Stomach smooth muscle (tissue), 2 donors: ENCODE data around the gene KCND2.

Source experiments
- H3K27ac ChIP-seq: one replicate; pipeline ENCODE4 v1.7.0; 2013; ENCODE audit warnings: mild to moderate bottlenecking, low read length, inconsistent platforms
- H3K27me3 ChIP-seq, 2 donors: one replicate each; pipeline ENCODE4 v1.7.0; 2013; ENCODE audit warnings: low read length in 2 of 2; ENCODE audit not compliant: insufficient read depth in 2 of 2, control insufficient read depth in 1 of 2
- H3K36me3 ChIP-seq, 2 donors: one replicate each; pipeline ENCODE4 v1.7.0; 2013; ENCODE audit warnings: low read length in 2 of 2; ENCODE audit not compliant: control insufficient read depth in 2 of 2, insufficient read depth in 2 of 2
- H3K4me1 ChIP-seq: one replicate; pipeline ENCODE4 v1.7.0; 2013; ENCODE audit warnings: low read length; ENCODE audit not compliant: control insufficient read depth, insufficient read depth
- H3K4me3 ChIP-seq, 2 donors: one replicate each; pipeline ENCODE4 v1.7.0; 2013; ENCODE audit warnings: low read length in 2 of 2
- H3K9ac ChIP-seq, 2 donors: one replicate each; pipeline ENCODE4 v1.7.0; 2013; ENCODE audit warnings: low read length in 2 of 2, mild to moderate bottlenecking in 1 of 2
- H3K9me3 ChIP-seq, 2 donors: one replicate each; pipeline ENCODE4 v1.7.0; 2013; ENCODE audit warnings: low read length in 2 of 2; ENCODE audit not compliant: control insufficient read depth in 2 of 2
- donor health status: healthy.
- donor health status: Pancreatic carcinoma.

The KCND2 gene

DNA sequence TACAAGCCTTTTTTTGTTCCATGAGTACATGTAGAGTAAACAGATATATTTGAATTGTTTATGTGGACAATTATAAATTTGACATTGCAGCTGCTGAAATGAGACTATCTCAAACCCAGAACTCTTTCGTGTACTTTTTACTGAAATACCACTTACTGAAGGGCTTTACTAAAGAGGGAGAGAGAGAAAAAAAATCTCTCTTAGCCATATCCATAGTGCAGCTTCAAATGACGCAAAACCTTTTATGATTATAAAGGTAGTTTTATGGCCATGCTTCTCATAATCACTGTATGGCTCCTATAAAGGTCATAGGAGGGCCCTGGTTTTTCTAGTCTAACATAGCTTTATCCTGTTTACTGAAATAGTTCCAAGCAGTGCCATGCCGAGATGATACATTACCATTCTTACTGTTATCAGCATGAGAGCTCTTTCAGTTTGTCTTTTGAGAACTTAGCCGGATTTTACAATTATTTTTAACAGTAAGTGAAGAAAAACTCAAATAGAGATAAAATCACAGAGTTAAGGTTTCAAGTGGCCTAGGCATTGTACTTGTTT, 35.1 kb downstream of the KCND2 start:
- no peaks in the 10 kb centered on the region for H3K9me3 ChIP-seq
- H3K9ac ChIP-seq, result no peak overlapping the region
- no peaks in the 10 kb centered on the region for H3K27me3 ChIP-seq
- H3K27ac ChIP-seq, result no peak overlapping the region
- H3K4me1 ChIP-seq, result no peaks in the 10 kb centered on the region
- H3K4me3 ChIP-seq, result no peak overlapping the region
- no peaks in the 10 kb centered on the region for H3K36me3 ChIP-seq

DNA sequence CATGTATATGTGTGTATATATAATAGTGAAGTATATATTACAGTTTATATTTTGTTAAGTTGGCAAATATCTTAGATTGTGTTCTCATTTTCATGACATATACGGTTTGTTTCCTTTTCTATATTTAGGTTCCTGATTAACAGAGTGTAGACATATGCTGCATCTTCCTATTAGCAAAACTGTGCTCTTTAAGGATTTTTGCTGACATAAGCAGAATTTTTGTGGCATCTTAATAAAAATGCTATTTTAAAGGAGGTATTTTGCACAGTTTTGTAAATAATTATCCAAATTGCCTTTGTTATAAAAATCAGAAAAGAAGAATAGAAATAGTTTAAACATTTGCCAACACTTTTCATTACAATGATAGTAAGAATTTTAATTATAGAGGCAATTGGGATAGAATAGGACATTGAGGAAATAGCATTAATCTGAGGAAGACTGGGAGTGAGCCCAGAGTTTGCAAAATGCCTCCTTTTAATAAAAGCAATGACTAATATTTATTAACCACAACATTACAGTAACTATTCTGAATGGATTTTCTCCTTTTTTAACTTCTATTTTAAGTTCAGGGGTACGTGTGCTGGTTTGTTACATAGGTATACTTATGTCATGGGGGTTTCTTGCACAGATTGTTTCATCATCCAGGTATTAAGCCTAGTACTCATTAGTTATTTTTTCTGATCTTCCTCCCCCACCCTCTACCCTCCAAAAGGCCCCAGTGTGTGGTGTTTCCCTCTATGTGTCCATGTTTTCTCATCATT, 38.2 kb downstream of the KCND2 start:
- no peak overlapping the region for H3K4me3 ChIP-seq
- H3K27ac ChIP-seq, result no peak overlapping the region
- no peaks in the 10 kb centered on the region for H3K27me3 ChIP-seq
- H3K9me3 ChIP-seq, result no peaks in the 10 kb centered on the region
- no peak overlapping the region for H3K9ac ChIP-seq
- no peaks in the 10 kb centered on the region for H3K36me3 ChIP-seq
- H3K4me1 ChIP-seq, result no peaks in the 10 kb centered on the region

DNA sequence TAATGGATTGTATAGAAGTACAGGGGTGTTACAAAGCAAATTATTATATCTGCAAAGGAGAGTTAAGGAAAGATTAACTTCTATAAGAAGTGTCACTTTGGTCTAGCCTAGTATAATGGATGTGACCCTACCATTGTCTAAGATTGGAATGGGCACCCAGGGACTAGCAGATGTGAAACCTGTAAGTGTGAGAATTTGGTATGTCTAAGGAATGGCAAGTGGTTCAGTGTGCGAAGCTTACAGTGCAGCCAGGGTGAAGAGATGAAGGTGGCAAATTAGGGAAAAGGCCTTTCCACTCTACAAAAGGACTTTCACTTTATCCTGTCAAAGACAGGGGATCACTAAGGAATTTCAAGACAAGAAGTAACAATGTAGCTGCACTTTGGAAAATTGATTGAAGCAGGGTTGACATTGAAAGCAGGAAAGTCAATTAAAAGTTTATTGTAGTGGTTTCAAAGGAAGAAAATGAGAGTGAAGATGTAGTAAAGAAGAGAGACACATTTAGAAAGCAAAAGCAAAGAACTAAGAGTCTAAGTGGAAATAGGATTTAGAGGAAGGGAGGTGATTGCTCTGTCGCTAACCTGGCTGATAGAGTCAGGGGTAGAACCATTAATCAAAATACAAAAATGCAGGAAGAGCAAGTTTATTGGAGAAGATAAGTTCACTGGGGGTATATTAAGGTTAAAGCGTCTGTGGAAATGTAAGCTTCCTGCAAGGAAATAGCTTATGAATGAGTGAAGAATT, 47.4 kb downstream of the KCND2 start:
- Histone ChIP-seq H3K36me3 (no peaks in the 10 kb centered on the region), H3K4me1 (no peaks in the 10 kb centered on the region), H3K9me3 (no peaks in the 10 kb centered on the region), H3K4me3 (no peak overlapping the region), H3K27me3 (no peaks in the 10 kb centered on the region), H3K9ac (no peak overlapping the region), H3K27ac (no peak overlapping the region)

DNA sequence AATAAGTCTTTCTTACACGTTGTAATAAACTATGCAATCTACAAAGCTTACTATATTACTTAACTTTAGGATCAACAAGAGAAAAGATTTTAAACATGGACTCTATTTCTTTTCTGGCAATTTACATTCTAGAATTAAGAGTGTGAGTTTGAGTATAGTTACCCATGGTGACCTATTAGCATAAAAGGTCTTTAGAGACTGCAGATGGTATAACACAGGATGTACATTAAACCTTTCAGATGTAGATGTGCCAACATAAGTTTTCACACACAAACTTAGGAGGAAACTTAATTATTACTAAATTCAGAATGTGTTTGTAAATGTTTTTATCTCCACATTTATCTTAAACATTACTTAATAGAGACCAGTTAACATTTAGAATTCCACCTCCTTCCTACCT, 54.1 kb downstream of the KCND2 start:
- Histone ChIP-seq H3K27me3 (no peaks in the 10 kb centered on the region), H3K27ac (no peak overlapping the region), H3K36me3 (no peaks in the 10 kb centered on the region), H3K9ac (no peak overlapping the region), H3K4me1 (no peaks in the 10 kb centered on the region), H3K4me3 (no peak overlapping the region), H3K9me3 (no peaks in the 10 kb centered on the region)

DNA sequence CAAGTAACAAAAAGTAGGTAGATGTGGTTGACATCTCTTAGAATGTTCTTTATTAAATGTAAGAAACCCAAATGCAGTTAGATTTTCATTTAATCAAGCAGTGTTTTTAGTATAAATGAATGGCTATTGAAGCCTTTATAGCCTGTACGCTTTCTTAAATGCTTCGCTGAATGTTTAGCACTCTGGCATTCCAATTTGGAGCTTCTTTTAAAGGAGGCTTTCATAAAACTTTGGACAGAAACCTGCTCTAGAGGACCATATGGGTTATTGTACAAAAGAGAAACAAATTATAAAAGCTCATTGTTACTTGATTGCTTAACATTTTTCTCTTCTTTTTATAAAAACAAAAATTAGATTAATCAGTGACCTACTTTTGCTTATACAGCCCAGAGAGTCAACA, 59.5 kb downstream of the KCND2 start:
- no peaks in the 10 kb centered on the region for H3K36me3 ChIP-seq
- H3K4me3 ChIP-seq, result no peak overlapping the region
- no peaks in the 10 kb centered on the region for H3K4me1 ChIP-seq
- no peaks in the 10 kb centered on the region for H3K27me3 ChIP-seq
- H3K9me3 ChIP-seq, result no peaks in the 10 kb centered on the region
- H3K9ac ChIP-seq, result no peak overlapping the region
- no peak overlapping the region for H3K27ac ChIP-seq

DNA sequence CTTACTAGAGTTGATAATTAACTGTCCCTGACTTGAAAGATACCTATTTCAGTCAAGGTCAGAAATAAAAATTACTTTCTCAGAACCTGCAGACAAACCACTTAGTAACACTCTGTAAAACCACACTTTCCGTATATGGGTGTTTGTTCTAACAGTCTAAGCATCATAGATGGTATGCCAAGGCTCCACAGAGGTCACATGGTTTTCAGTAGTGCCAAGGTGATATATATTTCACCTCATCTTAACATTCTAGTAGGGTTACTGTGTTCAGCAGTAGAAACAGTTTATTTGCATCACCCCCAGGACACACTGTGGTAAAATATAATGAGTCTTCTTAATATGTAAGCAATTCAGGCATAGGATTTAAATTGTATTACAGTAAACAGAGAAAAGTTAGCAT, 61.5 kb downstream of the KCND2 start:
- Histone ChIP-seq H3K9ac (no peak overlapping the region), H3K4me3 (no peak overlapping the region), H3K9me3 (no peaks in the 10 kb centered on the region), H3K4me1 (no peaks in the 10 kb centered on the region), H3K27ac (no peak overlapping the region), H3K36me3 (no peaks in the 10 kb centered on the region), H3K27me3 (no peaks in the 10 kb centered on the region)

DNA sequence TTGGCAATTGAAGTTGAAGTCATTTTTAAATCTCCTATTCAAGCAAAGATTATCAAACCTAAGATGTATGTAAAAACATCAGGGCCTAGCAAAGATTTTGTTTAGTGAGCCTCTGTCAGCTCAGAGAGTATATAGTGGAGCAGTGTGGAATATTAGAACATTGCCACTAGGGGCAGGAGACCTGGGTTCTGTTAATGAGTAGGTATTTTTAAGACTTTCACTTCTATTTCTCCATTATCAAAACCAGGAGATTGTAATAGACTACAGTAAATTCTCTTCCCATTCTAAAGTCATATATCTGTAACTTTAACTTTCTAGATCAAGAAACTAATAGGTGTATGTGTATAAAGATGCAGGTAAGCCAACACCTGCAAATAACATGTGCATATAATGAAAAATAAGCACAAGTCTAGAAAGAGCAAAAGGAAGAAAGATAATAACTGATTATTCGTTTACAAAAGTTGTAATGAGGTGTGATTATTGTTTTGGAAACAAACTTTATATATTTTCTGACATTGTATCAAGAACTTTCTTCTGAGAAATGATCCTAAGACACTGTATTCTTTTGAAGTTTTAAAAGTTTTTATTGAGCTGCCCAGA, 64.4 kb downstream of the KCND2 start:
- Histone ChIP-seq H3K27me3 (no peaks in the 10 kb centered on the region), H3K9ac (no peak overlapping the region)

DNA sequence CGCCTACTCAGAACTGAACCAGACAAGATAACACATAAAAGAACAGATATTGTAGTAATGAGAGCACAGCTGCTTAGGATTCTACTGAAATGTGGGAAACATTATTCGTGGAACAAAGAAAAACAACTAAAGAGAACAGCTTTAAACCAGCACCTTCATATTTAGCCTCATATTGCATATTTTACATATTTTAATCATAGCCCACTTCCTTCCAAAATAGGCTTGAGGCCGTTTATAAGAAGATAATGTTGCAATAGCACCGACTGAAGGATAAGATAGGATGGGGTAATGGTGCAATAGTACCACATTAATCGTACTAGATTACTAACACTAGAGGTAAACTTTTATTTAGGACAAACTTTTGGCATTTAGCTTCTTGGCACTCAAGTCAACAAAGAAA, 71.3 kb downstream of the KCND2 start:
- Histone ChIP-seq H3K27me3 (no peaks in the 10 kb centered on the region), H3K9ac (no peak overlapping the region), H3K4me3 (no peak overlapping the region), H3K9me3 (no peaks in the 10 kb centered on the region), H3K4me1 (no peaks in the 10 kb centered on the region), H3K36me3 (no peaks in the 10 kb centered on the region), H3K27ac (no peak overlapping the region)

More for the DNA sequence above, 64.4 kb downstream of the KCND2 start:
- Histone ChIP-seq H3K36me3 (no peaks in the 10 kb centered on the region), H3K9me3 (no peaks in the 10 kb centered on the region), H3K27ac (no peak overlapping the region), H3K4me3 (no peak overlapping the region), H3K4me1 (no peaks in the 10 kb centered on the region)

DNA sequence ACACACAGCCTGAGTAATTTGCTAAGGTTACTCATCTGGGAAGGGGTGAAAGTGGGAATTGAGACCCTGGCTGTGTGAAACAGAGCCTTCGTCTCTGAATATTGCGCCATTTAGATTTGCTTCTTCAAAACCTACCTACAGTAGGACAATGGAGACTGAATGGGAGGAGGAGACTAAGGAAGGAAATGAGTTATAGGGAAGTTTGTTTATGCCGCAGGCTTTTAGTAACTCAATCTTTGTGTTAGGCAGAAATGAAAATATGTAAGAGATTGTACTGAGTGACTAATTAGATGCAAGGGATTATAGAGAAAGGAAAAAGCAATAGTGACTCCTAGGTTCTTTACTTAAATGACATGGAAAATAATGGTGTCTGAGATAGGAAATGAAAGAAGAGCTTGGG, 80.2 kb downstream of the KCND2 start:
- no peaks in the 10 kb centered on the region for H3K36me3 ChIP-seq
- H3K4me1 ChIP-seq, result no peaks in the 10 kb centered on the region
- H3K4me3 ChIP-seq, result no peak overlapping the region
- no peaks in the 10 kb centered on the region for H3K9me3 ChIP-seq
- no peaks in the 10 kb centered on the region for H3K27me3 ChIP-seq
- H3K27ac ChIP-seq, result no peak overlapping the region
- no peak overlapping the region for H3K9ac ChIP-seq

DNA sequence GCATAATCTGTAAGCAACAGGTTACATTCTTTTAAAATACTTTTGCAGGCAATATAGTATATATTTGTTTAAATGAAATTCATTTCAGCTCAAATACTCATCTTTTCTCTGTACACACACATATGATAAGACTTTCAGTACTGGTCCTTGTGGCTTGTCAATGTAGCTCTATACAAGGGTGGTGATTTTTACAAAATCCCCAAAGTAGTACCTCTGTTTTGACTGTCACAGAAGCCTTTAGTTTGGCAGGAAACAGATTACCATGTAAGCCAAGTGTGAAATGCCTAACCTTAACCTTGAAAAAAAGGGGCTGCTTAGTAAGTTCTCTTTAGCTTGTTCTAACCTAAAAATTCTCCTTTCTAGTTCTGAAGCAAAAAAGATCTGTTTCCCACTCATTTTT, 87.9 kb downstream of the KCND2 start:
- Histone ChIP-seq H3K27me3 (no peaks in the 10 kb centered on the region), H3K27ac (no peak overlapping the region), H3K9ac (no peak overlapping the region), H3K36me3 (no peaks in the 10 kb centered on the region), H3K9me3 (no peaks in the 10 kb centered on the region), H3K4me3 (no peak overlapping the region), H3K4me1 (no peaks in the 10 kb centered on the region)
